Prostate gland (tissue), 2 donors: Measurements from ENCODE around the gene NPLOC4.

Experiments
- CTCF ChIP-seq, 4 experiments: fragments of 200-600 bp in 2 of 4; fragments of 450-650 bp in 2 of 4; sonication (generic) in 2 of 4; IDR thresholded peaks; 1 replicate in 3 of 4; 2 replicates in 1 of 4; pipeline ENCODE4 v1.5.1; 2016 to 2019; ENCODE audit warnings: antibody characterized with exemption in 4 of 4, mild to moderate bottlenecking in 2 of 4, moderate library complexity in 2 of 4
- POLR2A ChIP-seq: fragments of 450-650 bp; IDR thresholded peaks from one replicate; pipeline ENCODE4 v1.6.1; 2016; ENCODE audit warnings: antibody characterized with exemption, mild to moderate bottlenecking

- TF ChIP-seq CTCF (IDR thresholded peaks at IDR 0.05), result no peak
- no peak for TF ChIP-seq POLR2A
These were observed 97.4 kb downstream of the NPLOC4 start for GRCh38 chr17:81539571-81539900.
